Tibial artery (tissue), 4 donors: ENCODE data around the gene NFATC4.

ENCODE experiments used
- DNase-seq, 2 donors: peaks; one replicate each; pipeline ENCODE4 v3.0.0-alpha.2; 2019
- H3K27ac ChIP-seq, 2 donors: fragments of 200-600 bp; sonication (generic) in 1 of 2; 1 replicate in 1 of 2; 2 replicates in 1 of 2; pipeline ENCODE4 v1.5.1; 2018 to 2019; ENCODE audit warnings: mild to moderate bottlenecking in 1 of 2
- H3K27me3 ChIP-seq, 2 donors: fragments of 200-600 bp; sonication (generic) in 1 of 2; one replicate each; pipeline versions ENCODE4 v1.5.1 to v1.6.0; 2016 to 2019
- H3K36me3 ChIP-seq, 3 donors: fragments of 200-600 bp; sonication (generic) in 2 of 3; one replicate each; pipeline ENCODE4 v1.5.1; 2016 to 2019; ENCODE audit warnings: mild to moderate bottlenecking in 2 of 3
- H3K4me1 ChIP-seq, 4 donors: fragments of 200-600 bp; sonication (generic) in 2 of 4; 1 replicate in 3 of 4; 2 replicates in 1 of 4; pipeline ENCODE4 v1.5.1; 2016 to 2019
- H3K4me3 ChIP-seq, 2 donors: fragments of 200-600 bp; sonication (generic) in 1 of 2; 1 replicate in 1 of 2; 2 replicates in 1 of 2; pipeline ENCODE4 v1.5.1; 2018 to 2019; ENCODE audit warnings: mild to moderate bottlenecking in 2 of 2
- H3K9me3 ChIP-seq, 3 donors: fragments of 200-600 bp; sonication (generic) in 1 of 3; one replicate each; pipeline ENCODE4 v1.5.1; 2016 to 2019
- intact Hi-C: fragments of 100-400 bp; cut with DNase I; formaldehyde crosslinking; loops from one replicate; pipeline ENCODE4 v1.15.0; 2023; ENCODE audit warnings: low total_unique reads
- TF ChIP-seq, protein P1 (sequence below), 2 experiments: fragments of 200-600 bp in 1 of 2; fragments of 450-650 bp in 1 of 2; IDR thresholded peaks; one replicate each; pipeline ENCODE4 v1.5.1; 2017 to 2019; ENCODE audit warnings: antibody characterized with exemption in 2 of 2, mild to moderate bottlenecking in 1 of 2, moderate library complexity in 1 of 2

The NFATC4 gene

DNA sequence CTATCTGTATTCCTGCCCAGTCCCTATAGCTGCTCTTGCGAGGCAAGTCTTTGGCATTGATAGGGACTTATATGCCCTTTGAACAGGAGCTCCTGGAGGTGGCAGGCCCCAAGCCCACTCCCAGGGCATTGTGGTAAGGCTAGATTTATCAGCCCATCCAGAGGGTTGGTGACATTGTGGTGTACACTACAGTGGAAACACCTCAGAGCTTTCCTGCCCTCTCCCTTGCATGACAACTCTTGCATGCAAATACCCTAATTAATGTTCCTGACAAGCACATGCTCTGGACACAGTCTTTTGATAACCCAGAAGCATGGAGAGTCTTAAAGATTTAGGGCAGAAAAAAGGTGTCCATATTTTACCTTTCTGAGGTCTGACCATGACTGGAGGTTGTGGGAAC, 27.4 kb upstream of the NFATC4 start:
- DNase-seq: no peak
- Histone ChIP-seq H3K9me3 (no peaks in the 10 kb centered on the region), H3K4me1 (peaks cover 0 to 8% (median 0%) of the 10 kb centered on the region in 4 donors), H3K4me3 (no peak overlapping the region), H3K27ac (no peak overlapping the region), H3K27me3 (peaks cover 0 to 53% of the 10 kb centered on the region in 2 donors), H3K36me3 (no peaks in the 10 kb centered on the region)
- intact Hi-C loops: no loop called here
- TF ChIP-seq, protein P1, sequence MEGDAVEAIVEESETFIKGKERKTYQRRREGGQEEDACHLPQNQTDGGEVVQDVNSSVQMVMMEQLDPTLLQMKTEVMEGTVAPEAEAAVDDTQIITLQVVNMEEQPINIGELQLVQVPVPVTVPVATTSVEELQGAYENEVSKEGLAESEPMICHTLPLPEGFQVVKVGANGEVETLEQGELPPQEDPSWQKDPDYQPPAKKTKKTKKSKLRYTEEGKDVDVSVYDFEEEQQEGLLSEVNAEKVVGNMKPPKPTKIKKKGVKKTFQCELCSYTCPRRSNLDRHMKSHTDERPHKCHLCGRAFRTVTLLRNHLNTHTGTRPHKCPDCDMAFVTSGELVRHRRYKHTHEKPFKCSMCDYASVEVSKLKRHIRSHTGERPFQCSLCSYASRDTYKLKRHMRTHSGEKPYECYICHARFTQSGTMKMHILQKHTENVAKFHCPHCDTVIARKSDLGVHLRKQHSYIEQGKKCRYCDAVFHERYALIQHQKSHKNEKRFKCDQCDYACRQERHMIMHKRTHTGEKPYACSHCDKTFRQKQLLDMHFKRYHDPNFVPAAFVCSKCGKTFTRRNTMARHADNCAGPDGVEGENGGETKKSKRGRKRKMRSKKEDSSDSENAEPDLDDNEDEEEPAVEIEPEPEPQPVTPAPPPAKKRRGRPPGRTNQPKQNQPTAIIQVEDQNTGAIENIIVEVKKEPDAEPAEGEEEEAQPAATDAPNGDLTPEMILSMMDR (IDR thresholded peaks at IDR 0.05): no peak

DNA sequence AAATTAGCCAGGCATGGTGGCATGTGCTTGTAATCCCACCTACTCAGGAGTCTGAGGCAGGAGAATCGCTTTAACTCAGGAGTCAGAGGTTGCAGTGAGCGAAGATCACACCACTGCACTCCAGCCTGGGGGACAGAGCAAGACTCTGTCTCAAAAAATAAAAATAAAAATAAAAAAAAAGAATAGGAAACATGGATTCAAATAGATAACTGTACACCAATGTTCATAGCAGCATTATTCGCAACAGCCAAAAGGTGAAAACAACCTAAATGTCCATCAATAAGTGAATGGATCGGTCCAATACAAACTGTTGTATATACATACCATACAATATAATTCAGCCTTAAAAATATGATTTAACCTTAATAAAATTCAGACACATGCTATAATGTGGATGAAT, 25.1 kb upstream of the NFATC4 start:
- Histone ChIP-seq H3K4me1 (peaks cover 0 to 8% (median 0%) of the 10 kb centered on the region in 4 donors), H3K27ac (no peak overlapping the region), H3K4me3 (no peak overlapping the region), H3K36me3 (no peaks in the 10 kb centered on the region), H3K9me3 (no peaks in the 10 kb centered on the region), H3K27me3 (peaks cover 0 to 30% of the 10 kb centered on the region in 2 donors)
- intact Hi-C loops: no loop called here
- TF ChIP-seq, protein P1 (IDR thresholded peaks at IDR 0.05): no peak
- DNase-seq: no peak

DNA sequence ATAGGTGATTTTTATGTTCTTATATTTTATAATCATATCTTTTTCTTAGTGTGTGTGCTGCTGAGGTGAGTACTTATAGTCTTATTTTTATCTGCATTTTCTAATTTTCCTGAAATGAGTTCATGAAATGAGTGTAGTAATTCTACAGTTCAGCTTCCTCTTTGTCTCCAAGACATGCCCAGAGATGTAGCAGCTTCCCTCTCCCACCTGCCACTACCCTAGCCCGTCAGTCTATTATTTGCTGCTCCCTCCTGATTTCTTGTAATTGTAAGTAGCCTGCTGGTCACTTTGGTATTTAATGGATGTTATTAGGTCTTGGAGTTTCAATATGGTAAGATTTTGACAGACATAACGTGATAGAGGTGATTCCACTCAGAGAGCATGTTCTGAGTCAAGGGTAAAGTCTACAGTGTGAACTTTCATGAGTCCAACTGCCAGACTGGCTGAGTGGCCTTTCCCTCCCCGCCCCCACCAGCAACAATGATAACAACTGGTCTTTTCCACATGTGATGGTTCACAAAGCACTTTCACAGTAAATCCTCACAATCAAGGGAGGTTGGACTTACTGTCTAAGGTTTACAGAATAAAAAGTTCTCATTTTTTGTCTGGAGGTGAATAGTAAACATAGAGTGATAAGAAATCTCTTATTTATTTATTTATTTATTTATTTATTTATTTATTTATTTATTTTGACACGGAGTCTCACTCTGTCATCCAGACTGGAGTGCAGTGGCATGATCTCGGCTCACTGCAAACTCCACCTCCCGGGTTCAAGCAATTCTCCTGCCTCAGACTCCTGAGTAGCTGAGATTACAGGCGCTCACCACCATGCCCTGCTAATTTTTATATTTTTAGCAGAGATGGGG, 24.0 kb upstream of the NFATC4 start:
- no peak for DNase-seq
- peaks cover 0 to 6% (median 0%) of the 10 kb centered on the region in 4 donors for H3K4me1 ChIP-seq
- H3K9me3 ChIP-seq: no peaks in the 10 kb centered on the region
- no peak overlapping the region for H3K27ac ChIP-seq
- H3K27me3 ChIP-seq: peaks cover 0 to 19% of the 10 kb centered on the region in 2 donors
- no peaks in the 10 kb centered on the region for H3K36me3 ChIP-seq
- TF ChIP-seq, protein P1 (IDR thresholded peaks at IDR 0.05): no peak
- no peak overlapping the region for H3K4me3 ChIP-seq
- intact Hi-C loops: no loop called here

DNA sequence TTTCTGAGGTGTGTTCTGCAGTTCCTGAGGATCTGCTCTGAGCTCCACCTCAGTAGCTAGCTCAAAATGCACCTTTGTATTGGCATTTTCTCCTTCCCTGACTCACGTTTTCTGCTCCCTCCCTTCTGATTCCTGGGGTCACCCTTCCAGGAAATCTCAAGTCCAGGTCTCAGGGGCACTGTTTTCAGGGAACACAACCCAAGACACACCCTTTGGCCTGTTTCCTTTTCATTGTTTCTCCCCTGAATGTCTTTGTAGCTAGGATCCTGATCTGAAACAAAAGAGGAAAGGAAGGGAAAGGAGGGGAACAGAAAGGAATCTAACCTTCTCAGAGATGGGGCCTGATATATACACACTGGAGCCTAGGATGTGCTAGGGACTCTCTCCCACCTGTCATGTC, 20.9 kb upstream of the NFATC4 start:
- no peaks in the 10 kb centered on the region for H3K9me3 ChIP-seq
- no peaks in the 10 kb centered on the region for H3K36me3 ChIP-seq
- H3K27me3 ChIP-seq: peaks cover 0 to 19% of the 10 kb centered on the region in 2 donors
- no peaks in the 10 kb centered on the region for H3K4me1 ChIP-seq
- H3K4me3 ChIP-seq: no peak overlapping the region
- TF ChIP-seq, protein P1 (IDR thresholded peaks at IDR 0.05): no peak
- no peak for DNase-seq
- H3K27ac ChIP-seq: no peak overlapping the region
- intact Hi-C loops: no loop called here

DNA sequence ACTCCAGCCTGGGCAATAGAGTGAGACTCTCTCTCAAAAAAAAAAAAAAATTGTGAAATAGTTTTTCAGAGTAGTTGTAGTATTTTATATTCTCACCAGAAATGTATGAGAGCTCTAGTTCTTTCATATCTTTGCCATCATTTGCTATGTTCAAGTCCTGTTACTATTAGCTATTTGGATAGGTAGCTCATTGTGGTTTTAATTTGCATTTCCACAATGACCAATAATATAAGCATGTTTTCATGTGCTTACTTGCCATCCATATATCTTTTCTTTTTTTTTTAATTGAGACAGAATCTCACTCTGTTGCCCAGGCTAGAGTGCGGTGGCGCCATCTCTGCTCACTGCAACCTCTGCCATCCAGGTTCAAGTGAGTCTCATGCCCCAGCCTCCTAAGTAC, 19.8 kb upstream of the NFATC4 start:
- DNase-seq: no peak
- no peaks in the 10 kb centered on the region for H3K36me3 ChIP-seq
- H3K9me3 ChIP-seq: no peaks in the 10 kb centered on the region
- intact Hi-C loops: no loop called here
- peaks cover 0 to 30% of the 10 kb centered on the region in 2 donors for H3K27me3 ChIP-seq
- no peak overlapping the region for H3K27ac ChIP-seq
- no peak overlapping the region for H3K4me3 ChIP-seq
- no peaks in the 10 kb centered on the region for H3K4me1 ChIP-seq
- TF ChIP-seq, protein P1 (IDR thresholded peaks at IDR 0.05): no peak
